BE2C (cell line): ENCODE measurements around the gene IGDCC3.
"Not testable (repeated sequence)": the region's sequence is repeated elsewhere in the genome, so short reads cannot be mapped to it uniquely, and the experiment has no call there.

Experiments used
- DNase-seq: peaks from one replicate; pipeline ENCODE4 v3.0.0-alpha.2; 2020
- H3K27me3 ChIP-seq: fragments of 250-450 bp; sonication (Bioruptor Pico); 2 replicates; pipeline ENCODE4 v1.5.1; 2020; ENCODE audit warnings: mild to moderate bottlenecking
- H3K36me3 ChIP-seq: fragments of 250-450 bp; sonication (Bioruptor Pico); 2 replicates; pipeline ENCODE4 v1.5.1; 2020; ENCODE audit warnings: mild to moderate bottlenecking
- H3K4me1 ChIP-seq: fragments of 250-450 bp; sonication (Bioruptor Pico); 2 replicates; pipeline ENCODE4 v1.5.1; 2020
- H3K4me3 ChIP-seq: 2 replicates; pipeline ENCODE4 v1.5.1; 2011; ENCODE audit warnings: low read depth, low read length
- H3K9me3 ChIP-seq: fragments of 250-450 bp; sonication (Bioruptor Pico); 2 replicates; pipeline ENCODE4 v1.5.1; 2020
- CTCF ChIP-seq: IDR thresholded peaks from 2 replicates; pipeline ENCODE4 v1.5.1; 2012; ENCODE audit warnings: mild to moderate bottlenecking, low read depth, low read length

IGDCC3 gene

DNA sequence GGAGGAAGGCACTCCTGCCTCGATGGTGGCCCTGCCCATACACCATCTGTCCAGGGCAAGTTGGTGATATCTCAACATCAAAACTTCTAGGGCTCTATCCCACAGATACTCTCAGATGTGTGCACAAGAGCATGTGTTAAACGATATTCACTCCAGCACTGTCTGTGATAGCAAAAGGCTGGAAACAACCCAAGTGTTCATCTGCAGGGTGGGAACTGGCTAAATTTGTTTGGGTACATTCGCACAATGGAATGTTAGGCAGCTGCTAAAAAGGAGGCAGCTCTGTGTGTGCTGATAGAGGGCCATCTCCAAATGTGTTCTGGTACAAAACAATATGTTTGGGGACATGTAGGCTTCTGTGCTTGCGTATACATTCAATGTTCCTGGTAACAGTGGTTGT is 25.2 kb upstream of the IGDCC3 start:
- no peak for DNase-seq
- H3K27me3 ChIP-seq: no peaks in the 10 kb centered on the region
- H3K9me3 ChIP-seq: no peaks in the 10 kb centered on the region
- H3K36me3 ChIP-seq: no peaks in the 10 kb centered on the region
- no peak overlapping the region for H3K4me3 ChIP-seq
- no peak for TF ChIP-seq CTCF
- peaks cover 4% of the 10 kb centered on the region for H3K4me1 ChIP-seq

GRCh38 chr15:65401611-65402240 is 23.9 kb upstream of the IGDCC3 start:
- DNase-seq: no peak
- no peak for TF ChIP-seq CTCF

DNA sequence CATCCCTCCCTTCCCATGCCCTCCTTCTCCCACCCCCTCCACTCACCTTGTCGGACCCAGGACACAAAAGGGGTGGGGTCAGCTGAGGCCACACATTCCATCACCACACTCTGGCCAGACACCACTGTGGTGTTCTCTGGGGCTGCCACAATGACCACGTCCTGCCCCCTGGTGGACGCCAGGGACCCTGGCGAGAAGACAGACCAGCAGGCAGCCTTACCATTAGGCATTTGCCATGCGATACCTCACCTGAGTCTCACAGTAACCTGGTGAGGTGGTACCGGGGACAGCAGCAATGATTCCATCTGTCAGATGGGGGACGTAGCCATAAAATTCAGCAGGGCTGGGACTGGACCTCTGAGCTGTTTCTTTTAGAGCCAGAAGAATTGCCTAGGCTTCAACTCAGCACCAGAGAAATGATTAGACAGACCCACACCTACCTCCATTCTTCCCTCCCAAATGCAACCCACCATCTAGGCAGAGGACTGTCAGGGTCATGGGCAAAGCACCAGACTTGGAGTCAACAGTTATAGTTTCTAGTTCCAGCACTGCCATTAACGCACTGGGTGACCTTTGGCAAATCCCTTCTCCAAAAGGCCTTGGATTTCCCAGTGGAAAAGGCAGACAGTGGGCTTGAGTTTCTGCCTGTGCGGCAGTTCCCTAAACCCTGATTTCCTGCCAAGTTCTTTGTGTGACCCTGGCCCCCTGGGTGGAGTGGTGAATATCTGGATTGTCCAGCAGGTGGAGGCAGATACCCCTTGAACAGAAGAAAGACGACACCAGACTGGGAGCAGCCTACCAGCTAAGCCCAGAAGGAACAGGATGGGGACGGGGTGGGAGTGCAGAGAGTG is 23.2 kb upstream of the IGDCC3 start:
- H3K36me3 ChIP-seq: no peaks in the 10 kb centered on the region
- peaks cover 4% of the 10 kb centered on the region for H3K4me1 ChIP-seq
- no peaks in the 10 kb centered on the region for H3K9me3 ChIP-seq
- DNase-seq: peak; percentile 86
- H3K4me3 ChIP-seq: no peak overlapping the region
- H3K27me3 ChIP-seq: peaks cover 11% of the 10 kb centered on the region
- peak; percentile 85 for TF ChIP-seq CTCF

More at GRCh38 chr15:65401611-65402240, 23.9 kb upstream of the IGDCC3 start:
- Histone ChIP-seq H3K4me3 (no peak overlapping the region), H3K27me3 (peaks cover 5% of the 10 kb centered on the region), H3K4me1 (peaks cover 4% of the 10 kb centered on the region), H3K36me3 (no peaks in the 10 kb centered on the region), H3K9me3 (no peaks in the 10 kb centered on the region)

DNA sequence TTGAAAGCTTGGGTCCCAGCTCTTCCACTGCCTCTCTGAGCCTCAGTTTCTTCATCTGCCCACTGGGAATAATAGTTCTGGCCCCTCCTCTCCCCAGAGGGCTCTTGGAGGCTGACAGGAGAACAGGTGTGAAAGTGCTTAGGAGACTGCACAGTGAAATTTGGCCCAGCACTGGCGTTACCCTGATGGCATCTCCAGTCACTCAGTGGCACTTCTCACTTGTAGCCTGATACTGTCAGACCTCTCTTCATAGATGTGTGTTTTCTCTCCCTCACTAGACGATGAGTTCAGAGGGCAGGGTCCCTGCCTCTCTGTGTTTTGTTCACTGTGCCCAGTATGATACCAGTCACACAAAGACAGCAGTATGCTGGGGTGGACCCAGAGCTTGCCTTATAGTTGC is 22.2 kb upstream of the IGDCC3 start:
- Histone ChIP-seq H3K4me1 (peaks cover 4% of the 10 kb centered on the region), H3K36me3 (no peaks in the 10 kb centered on the region), H3K27me3 (peaks cover 21% of the 10 kb centered on the region), H3K4me3 (no peak overlapping the region), H3K9me3 (no peaks in the 10 kb centered on the region)
- no peak for DNase-seq
- no peak for TF ChIP-seq CTCF

GRCh38 chr15:65399001-65399706 is 21.4 kb upstream of the IGDCC3 start:
- no peak for TF ChIP-seq CTCF
- H3K9me3 ChIP-seq: no peaks in the 10 kb centered on the region
- no peak for DNase-seq
- peaks cover 28% of the 10 kb centered on the region for H3K27me3 ChIP-seq
- H3K4me1 ChIP-seq: peaks cover 4% of the 10 kb centered on the region
- H3K4me3 ChIP-seq: no peak overlapping the region
- no peaks in the 10 kb centered on the region for H3K36me3 ChIP-seq

DNA sequence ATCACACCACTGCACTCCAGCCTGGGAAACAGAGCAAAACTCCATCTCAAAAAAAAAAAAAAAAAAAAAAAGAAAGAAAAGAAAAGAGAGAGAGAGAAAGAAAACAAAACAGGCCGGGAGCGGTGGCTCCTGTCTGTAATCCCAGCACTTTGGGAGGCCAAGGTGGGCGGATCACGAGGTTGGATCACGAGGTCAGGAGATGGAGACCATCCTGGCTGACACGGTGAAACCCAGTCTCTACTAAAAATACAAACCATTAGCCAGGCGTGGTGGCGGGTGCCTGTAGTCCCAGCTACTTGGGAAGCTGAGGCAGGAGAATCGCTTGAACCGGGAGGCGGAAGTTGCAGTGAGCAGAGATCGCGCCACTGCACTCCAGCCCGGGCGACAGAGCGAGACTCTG is 20.7 kb upstream of the IGDCC3 start:
- H3K4me3 ChIP-seq, H3K4me1 ChIP-seq, H3K36me3 ChIP-seq, H3K9me3 ChIP-seq, DNase-seq: not testable (repeated sequence)
- peaks cover 28% of the 10 kb centered on the region for H3K27me3 ChIP-seq
